H9 (cell line): Measurements from ENCODE around the gene NDUFA6. TPM values are rescaled to one million over a fixed set of nuclear protein-coding genes. Genes with fewer than 3 reads are reported as not detected.

Experiments
- DNase-seq: peaks from one replicate; pipeline ENCODE4 v3.0.0-alpha.2; 2017
- H2AFZ ChIP-seq: one replicate; pipeline ENCODE4 v1.6.1; 2013; ENCODE audit warnings: mild to moderate bottlenecking, low read length, control low read depth, moderate library complexity
- H2AK5ac ChIP-seq: 2 replicates; pipeline ENCODE4 v1.6.1; 2013; ENCODE audit warnings: low read length, control low read depth, mixed read lengths; ENCODE audit not compliant: insufficient read length
- H2BK120ac ChIP-seq: one replicate; pipeline ENCODE4 v1.6.1; 2013; ENCODE audit warnings: low read depth, mild to moderate bottlenecking, low read length, control low read depth, inconsistent platforms; ENCODE audit not compliant: poor library complexity, severe bottlenecking
- H2BK12ac ChIP-seq: 2 replicates; pipeline ENCODE4 v1.6.1; 2013; ENCODE audit warnings: low read length, control low read depth, mixed read lengths, low read depth; ENCODE audit not compliant: insufficient read length
- H2BK15ac ChIP-seq: 2 replicates; pipeline ENCODE4 v1.6.1; 2013; ENCODE audit warnings: low read depth, low read length, control low read depth
- H2BK20ac ChIP-seq: one replicate; pipeline ENCODE4 v1.6.1; 2013; ENCODE audit warnings: low read depth, mild to moderate bottlenecking, low read length, control low read depth, inconsistent platforms; ENCODE audit not compliant: poor library complexity, severe bottlenecking
- H2BK5ac ChIP-seq: 2 replicates; pipeline ENCODE4 v1.6.1; 2013; ENCODE audit warnings: low read length, control low read depth, mixed read lengths; ENCODE audit not compliant: insufficient read length
- H3K14ac ChIP-seq: 2 replicates; pipeline ENCODE4 v1.6.1; 2013; ENCODE audit warnings: low read length, control low read depth; ENCODE audit not compliant: insufficient read depth
- H3K18ac ChIP-seq: 2 replicates; pipeline ENCODE4 v1.6.1; 2013; ENCODE audit warnings: low read depth, mild to moderate bottlenecking, mixed read lengths, low read length, control low read depth; ENCODE audit not compliant: insufficient read length
- H3K23ac ChIP-seq: 2 replicates; pipeline ENCODE4 v1.6.1; 2013; ENCODE audit warnings: low read length, control low read depth, mixed read lengths, low read depth; ENCODE audit not compliant: insufficient read length
- H3K23me2 ChIP-seq: 2 replicates; pipeline ENCODE4 v1.6.1; 2013; ENCODE audit warnings: low read depth, mild to moderate bottlenecking, mixed read lengths, low read length, control low read depth; ENCODE audit not compliant: insufficient read length, poor library complexity, severe bottlenecking
- H3K27ac ChIP-seq: 2 replicates; pipeline ENCODE4 v1.5.1; 2013; ENCODE audit warnings: low read length, control low read depth, mixed read lengths, low read depth; ENCODE audit not compliant: insufficient read length
- H3K27me3 ChIP-seq: 2 replicates; pipeline ENCODE4 v1.6.1; 2013; ENCODE audit warnings: low read length, control low read depth, inconsistent platforms; ENCODE audit not compliant: insufficient read depth
- H3K4ac ChIP-seq: 2 replicates; pipeline ENCODE4 v1.6.1; 2013; ENCODE audit warnings: low read depth, mild to moderate bottlenecking, control low read depth, inconsistent platforms, low read length, moderate library complexity
- H3K4me1 ChIP-seq: 2 replicates; pipeline ENCODE4 v1.6.1; 2013; ENCODE audit warnings: low read length, control low read depth, inconsistent platforms; ENCODE audit not compliant: insufficient read depth
- H3K4me2 ChIP-seq: 2 replicates; pipeline ENCODE4 v1.6.1; 2013; ENCODE audit warnings: low read length, control low read depth, mixed read lengths; ENCODE audit not compliant: insufficient read length, insufficient read depth
- H3K56ac ChIP-seq: 2 replicates; pipeline ENCODE4 v1.6.1; 2013; ENCODE audit warnings: low read depth, mild to moderate bottlenecking, mixed read lengths, low read length, control low read depth; ENCODE audit not compliant: insufficient read length
- H3K79me1 ChIP-seq: 2 replicates; pipeline ENCODE4 v1.6.1; 2013; ENCODE audit warnings: low read depth, mild to moderate bottlenecking, moderate library complexity, low read length, control low read depth, inconsistent platforms; ENCODE audit not compliant: insufficient read depth, poor library complexity, severe bottlenecking
- H3K79me2 ChIP-seq: 2 replicates; pipeline ENCODE4 v1.6.1; 2013; ENCODE audit warnings: low read length, control low read depth, inconsistent platforms; ENCODE audit not compliant: insufficient read depth
- H3K9ac ChIP-seq: 2 replicates; pipeline ENCODE4 v1.6.1; 2013; ENCODE audit warnings: low read length, control low read depth, mixed read lengths; ENCODE audit not compliant: insufficient read length; ENCODE audit errors: extremely low read depth
- H3K9me3 ChIP-seq: one replicate; pipeline ENCODE4 v1.6.1; 2013; ENCODE audit warnings: low read depth, low read length, inconsistent platforms; ENCODE audit not compliant: control insufficient read depth
- H3T11ph ChIP-seq: one replicate; pipeline ENCODE4 v1.6.1; 2013; ENCODE audit warnings: mild to moderate bottlenecking, low read length, control low read depth, inconsistent platforms
- H4K20me1 ChIP-seq: one replicate; pipeline ENCODE4 v1.6.1; 2013; ENCODE audit not compliant: control insufficient read depth, insufficient read length, insufficient read depth
- H4K5ac ChIP-seq: 2 replicates; pipeline ENCODE4 v1.6.1; 2013; ENCODE audit warnings: low read depth, mild to moderate bottlenecking, mixed read lengths, low read length, control low read depth; ENCODE audit not compliant: insufficient read length
- H4K8ac ChIP-seq: replicated peaks from 2 replicates; pipeline ENCODE4 v1.6.1; 2013; ENCODE audit warnings: low read length, control low read depth, mixed read lengths, low read depth; ENCODE audit not compliant: insufficient read length
- H4K91ac ChIP-seq: 2 replicates; pipeline ENCODE4 v1.6.1; 2013; ENCODE audit warnings: low read depth, mild to moderate bottlenecking, moderate library complexity, mixed read lengths, low read length, control low read depth; ENCODE audit not compliant: insufficient read length
- H3K27ac Mint-ChIP-seq, 3 experiments: 2 replicates in 2 of 3; 3 replicates in 1 of 3; pipeline ENCODE4 v1.8.0; 2020 to 2021; ENCODE audit warnings: mixed read lengths in 3 of 3, mild to moderate bottlenecking in 1 of 3, moderate library complexity in 1 of 3
- H3K27me3 Mint-ChIP-seq: 2 replicates; pipeline ENCODE4 v1.8.0; 2021; ENCODE audit warnings: low read depth, mild to moderate bottlenecking, moderate library complexity, mixed read lengths
- H3K36me3 Mint-ChIP-seq, 3 experiments: 2 replicates in 2 of 3; 3 replicates in 1 of 3; pipeline ENCODE4 v1.8.0; 2020 to 2021; ENCODE audit warnings: low read depth in 3 of 3, mixed read lengths in 3 of 3; ENCODE audit not compliant: insufficient read depth in 1 of 3
- H3K4me1 Mint-ChIP-seq, 2 experiments: 2 replicates each; pipeline ENCODE4 v1.8.0; 2020; ENCODE audit warnings: mixed read lengths in 2 of 2
- H3K4me3 Mint-ChIP-seq, 2 experiments: 2 replicates in 1 of 2; 3 replicates in 1 of 2; pipeline ENCODE4 v1.8.0; 2020 to 2021; ENCODE audit warnings: mild to moderate bottlenecking in 2 of 2, mixed read lengths in 2 of 2, moderate library complexity in 1 of 2
- H3K9me3 Mint-ChIP-seq, 2 experiments: 2 replicates in 1 of 2; 3 replicates in 1 of 2; pipeline ENCODE4 v1.8.0; 2020; ENCODE audit warnings: mild to moderate bottlenecking in 2 of 2, mixed read lengths in 2 of 2, moderate library complexity in 1 of 2
- CTCF ChIP-seq: fragments of 200-600 bp; sonication (generic); conservative IDR thresholded peaks from 3 replicates; pipeline ENCODE4 v1.8.0; 2021; ENCODE audit warnings: antibody characterized with exemption, mild to moderate bottlenecking
- WGBS: extraction: QIAGEN DNeasy Blood & Tissue Kit; methylation state at CpG from one replicate; pipeline ENCODE4 v1.1.7; 2013; ENCODE audit warnings: missing lambda C conversion rate, low lambda C conversion rate, mixed read lengths; ENCODE audit not compliant: insufficient read length; ENCODE audit errors: extremely low coverage; 5-methylcytosine and 5-hydroxymethylcytosine counted together
- total RNA-seq: library from RNA; stranded (reverse); gene quantifications from 2 replicates; pipeline ENCODE4 v1.2.1, GENCODE V29; 2021

The NDUFA6 gene
- total RNA-seq, 1 experiment from 2014 or later, result 91.7 TPM

GRCh38 chr22:42138972-42139371 is 48.4 kb upstream of the NDUFA6 start:
- no peak overlapping the region for H3K4me2 ChIP-seq
- H2BK20ac ChIP-seq, result no peak overlapping the region
- no peak overlapping the region for H2BK5ac ChIP-seq
- no peaks in the 10 kb centered on the region for H4K20me1 ChIP-seq
- H3K9me3 ChIP-seq, result no peaks in the 10 kb centered on the region
- no peaks in the 10 kb centered on the region for H3K4me1 ChIP-seq
- Mint-ChIP-seq H3K9me3 (peaks cover 0 to 3% of the 10 kb centered on the region in 2 experiments; a peak in 2 of 5 replicates), H3K4me1 (no peaks in the 10 kb centered on the region), H3K4me3 (no peak overlapping the region), H3K27me3 (peaks cover 8% of the 10 kb centered on the region), H3K36me3 (peaks cover 8 to 25% (median 21%) of the 10 kb centered on the region in 3 experiments), H3K27ac (no peak overlapping the region; a peak in 1 of 7 replicates)
- H4K91ac ChIP-seq, result no peak overlapping the region
- no peak overlapping the region for H3K9ac ChIP-seq
- no peaks in the 10 kb centered on the region for H3K27me3 ChIP-seq
- no peak overlapping the region for H2BK15ac ChIP-seq
- DNase-seq, result no peak
- no peak overlapping the region for H3K4ac ChIP-seq
- H4K5ac ChIP-seq, result no peak overlapping the region
- no peak overlapping the region for H2AFZ ChIP-seq
- no peaks in the 10 kb centered on the region for H3K79me1 ChIP-seq
- no peak for TF ChIP-seq CTCF
- no peak overlapping the region for H3K18ac ChIP-seq
- H3K23ac ChIP-seq, result no peak overlapping the region
- H3T11ph ChIP-seq, result no peak overlapping the region
- H3K23me2 ChIP-seq, result no peaks in the 10 kb centered on the region
- no peaks in the 10 kb centered on the region for H3K79me2 ChIP-seq
- H2BK120ac ChIP-seq, result no peak overlapping the region
- no peak overlapping the region for H2BK12ac ChIP-seq
- no peak overlapping the region for H4K8ac ChIP-seq
- no CpG with 5 or more reads among the region's 2 CpGs for WGBS
- H2AK5ac ChIP-seq, result no peak overlapping the region
- H3K56ac ChIP-seq, result no peak overlapping the region
- no peak overlapping the region for H3K27ac ChIP-seq
- no peak overlapping the region for H3K14ac ChIP-seq
